DMS114 treated with DMSO at 0.1 percent for 48 hours (cell line): ENCODE measurements around the gene IL33.

Experiments
- DNase-seq: peaks from one replicate; lab custom pipeline; 2025; ENCODE audit not compliant: unreplicated experiment; lab: John Stamatoyannopoulos, UW

The IL33 gene

GRCh38 chr9:6216951-6217350, 1.3 kb downstream of the IL33 start:
- no peak for DNase-seq

- DNase-seq, result no peak
Measured at GRCh38 chr9:6218099-6218502, 2.5 kb downstream of the IL33 start.

GRCh38 chr9:6219040-6219439, 3.4 kb downstream of the IL33 start:
- no peak for DNase-seq

GRCh38 chr9:6219981-6220380, 4.4 kb downstream of the IL33 start:
- no peak for DNase-seq

GRCh38 chr9:6224393-6225154, 9.0 kb downstream of the IL33 start:
- no peak for DNase-seq

GRCh38 chr9:6226696-6227095, 11.1 kb downstream of the IL33 start:
- DNase-seq, result no peak

- no peak for DNase-seq
Measured at GRCh38 chr9:6229186-6229585, 13.6 kb downstream of the IL33 start.

GRCh38 chr9:6229619-6230018, 14.0 kb downstream of the IL33 start:
- no peak for DNase-seq

GRCh38 chr9:6230037-6230780, 14.6 kb downstream of the IL33 start:
- DNase-seq, result no peak

- DNase-seq, result no peak
Measured at GRCh38 chr9:6232336-6232945, 16.8 kb downstream of the IL33 start.

GRCh38 chr9:6234014-6234413, 18.4 kb downstream of the IL33 start:
- DNase-seq, result no peak

- DNase-seq, result no peak
Measured at GRCh38 chr9:6237267-6237666, 21.7 kb downstream of the IL33 start.

- DNase-seq, result no peak
Measured at GRCh38 chr9:6239048-6239461, 23.4 kb downstream of the IL33 start.

GRCh38 chr9:6239694-6240093, 24.1 kb downstream of the IL33 start:
- no peak for DNase-seq

- no peak for DNase-seq
Measured at GRCh38 chr9:6243746-6244145, 28.1 kb downstream of the IL33 start.

- DNase-seq, result no peak
Measured at GRCh38 chr9:6247266-6247665, 31.7 kb downstream of the IL33 start.

- DNase-seq, result no peak
Measured at GRCh38 chr9:6268826-6269397, 53.3 kb downstream of the IL33 start.

- DNase-seq, result no peak
Measured at GRCh38 chr9:6270896-6271295, 55.3 kb downstream of the IL33 start.

GRCh38 chr9:6271508-6272228, 56.1 kb downstream of the IL33 start:
- DNase-seq, result no peak

GRCh38 chr9:6272229-6272598, 56.6 kb downstream of the IL33 start:
- DNase-seq, result no peak

- DNase-seq, result no peak
Measured at GRCh38 chr9:6277417-6277816, 61.8 kb downstream of the IL33 start.
